ENCODE data around the gene NNMT.

Gene NNMT

GRCh38 chr11:114295676-114296604 lies at the start of gene NNMT:
Gene NNMT (plus strand): TSS chr11:114296399. CDS start chr11:114296557, 158 bp downstream.
- DNase-seq = no peak

GRCh38 chr11:114247070-114247789 lies 49.0 kb upstream of the NNMT start:
- DNase-seq = no peak

- DNase-seq = no peak
These were observed 46.0 kb upstream of the NNMT start for GRCh38 chr11:114250180-114250579.

GRCh38 chr11:114250993-114251814 lies 45.0 kb upstream of the NNMT start:
- no peak for DNase-seq

- no peak for DNase-seq
These were observed 44.3 kb upstream of the NNMT start for GRCh38 chr11:114251815-114252337.

GRCh38 chr11:114252767-114253166 lies 43.4 kb upstream of the NNMT start:
- no peak for DNase-seq

GRCh38 chr11:114253771-114254170 lies 42.4 kb upstream of the NNMT start:
- no peak for DNase-seq

- DNase-seq = no peak
These were observed 41.5 kb upstream of the NNMT start for GRCh38 chr11:114254571-114255146.

- DNase-seq = no peak
These were observed 40.9 kb upstream of the NNMT start for GRCh38 chr11:114255289-114255688.

GRCh38 chr11:114256176-114256966 lies 39.8 kb upstream of the NNMT start:
- DNase-seq = no peak

GRCh38 chr11:114256967-114257286 lies 39.3 kb upstream of the NNMT start:
- DNase-seq = no peak

GRCh38 chr11:114257621-114258558 lies 38.3 kb upstream of the NNMT start:
- DNase-seq = no peak

- DNase-seq = peak; percentile 74
These were observed 37.5 kb upstream of the NNMT start for GRCh38 chr11:114258696-114259095.

- no peak for DNase-seq
These were observed 37.1 kb upstream of the NNMT start for GRCh38 chr11:114259124-114259526.

- DNase-seq = no peak
These were observed 36.6 kb upstream of the NNMT start for GRCh38 chr11:114259551-114259983.

GRCh38 chr11:114260077-114260476 lies 36.1 kb upstream of the NNMT start:
- DNase-seq = no peak

GRCh38 chr11:114260483-114260882 lies 35.7 kb upstream of the NNMT start:
- DNase-seq = no peak

GRCh38 chr11:114261791-114262190 lies 34.4 kb upstream of the NNMT start:
- no peak for DNase-seq

- DNase-seq = peak; percentile 33
These were observed 33.3 kb upstream of the NNMT start for GRCh38 chr11:114262681-114263512.
